Glutamatergic neuron (in vitro differentiated cells): ENCODE results near the gene MYL5. TPM values are rescaled to one million over a fixed set of nuclear protein-coding genes. Genes with fewer than 3 reads are reported as not detected.

Experiments used
- DNase-seq: peaks from one replicate; pipeline ENCODE4 v3.0.0; 2022
- H3K27ac Mint-ChIP-seq: one replicate; pipeline ENCODE4 v1.8.0; 2020; ENCODE audit warnings: mild to moderate bottlenecking, mixed read lengths, inconsistent platforms; ENCODE audit not compliant: unreplicated experiment
- H3K27me3 Mint-ChIP-seq: one replicate; pipeline ENCODE4 v1.8.0; 2020; ENCODE audit warnings: mild to moderate bottlenecking, moderate library complexity, mixed read lengths, inconsistent platforms; ENCODE audit not compliant: unreplicated experiment
- H3K36me3 Mint-ChIP-seq: one replicate; pipeline ENCODE4 v1.8.0; 2020; ENCODE audit warnings: mild to moderate bottlenecking, mixed read lengths, inconsistent platforms; ENCODE audit not compliant: unreplicated experiment
- H3K4me1 Mint-ChIP-seq: one replicate; pipeline ENCODE4 v1.8.0; 2020; ENCODE audit warnings: mild to moderate bottlenecking, low read depth, mixed read lengths, inconsistent platforms; ENCODE audit not compliant: unreplicated experiment
- H3K4me3 Mint-ChIP-seq: one replicate; pipeline ENCODE4 v1.8.0; 2020; ENCODE audit warnings: mild to moderate bottlenecking, mixed read lengths, inconsistent platforms; ENCODE audit not compliant: unreplicated experiment
- H3K9me3 Mint-ChIP-seq: one replicate; pipeline ENCODE4 v1.8.0; 2020; ENCODE audit warnings: mild to moderate bottlenecking, moderate library complexity, mixed read lengths, inconsistent platforms; ENCODE audit not compliant: unreplicated experiment
- total RNA-seq: library from RNA; stranded (reverse); fragmentation: NEBNext Ultra II Directional; extraction: Animal tissue kit (Norgen Biotek cat#: 25700); gene quantifications from one replicate; pipeline ENCODE4 v1.2.1, GENCODE V29; 2021; ENCODE audit not compliant: unreplicated experiment
- TF ChIP-seq, protein P1 (sequence below): fragments of 200-600 bp; sonication (generic); IDR thresholded peaks from one replicate; pipeline ENCODE4 v1.5.0; 2021; ENCODE audit not compliant: partially characterized antibody, unreplicated experiment

Gene MYL5
- total RNA-seq, 1 donor from 2014 or later: 13.6 TPM

GRCh38 chr4:661231-661630 lies 13.1 kb upstream of the MYL5 start:
- DNase-seq: peak; percentile 7
- Mint-ChIP-seq H3K27ac (no peak overlapping the region), H3K9me3 (peaks cover 6% of the 10 kb centered on the region), H3K36me3 (peaks cover 6% of the 10 kb centered on the region), H3K4me1 (no peaks in the 10 kb centered on the region), H3K27me3 (peaks cover 15% of the 10 kb centered on the region), H3K4me3 (no peak overlapping the region)
- TF ChIP-seq, protein P1, sequence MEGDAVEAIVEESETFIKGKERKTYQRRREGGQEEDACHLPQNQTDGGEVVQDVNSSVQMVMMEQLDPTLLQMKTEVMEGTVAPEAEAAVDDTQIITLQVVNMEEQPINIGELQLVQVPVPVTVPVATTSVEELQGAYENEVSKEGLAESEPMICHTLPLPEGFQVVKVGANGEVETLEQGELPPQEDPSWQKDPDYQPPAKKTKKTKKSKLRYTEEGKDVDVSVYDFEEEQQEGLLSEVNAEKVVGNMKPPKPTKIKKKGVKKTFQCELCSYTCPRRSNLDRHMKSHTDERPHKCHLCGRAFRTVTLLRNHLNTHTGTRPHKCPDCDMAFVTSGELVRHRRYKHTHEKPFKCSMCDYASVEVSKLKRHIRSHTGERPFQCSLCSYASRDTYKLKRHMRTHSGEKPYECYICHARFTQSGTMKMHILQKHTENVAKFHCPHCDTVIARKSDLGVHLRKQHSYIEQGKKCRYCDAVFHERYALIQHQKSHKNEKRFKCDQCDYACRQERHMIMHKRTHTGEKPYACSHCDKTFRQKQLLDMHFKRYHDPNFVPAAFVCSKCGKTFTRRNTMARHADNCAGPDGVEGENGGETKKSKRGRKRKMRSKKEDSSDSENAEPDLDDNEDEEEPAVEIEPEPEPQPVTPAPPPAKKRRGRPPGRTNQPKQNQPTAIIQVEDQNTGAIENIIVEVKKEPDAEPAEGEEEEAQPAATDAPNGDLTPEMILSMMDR: no peak

DNA sequence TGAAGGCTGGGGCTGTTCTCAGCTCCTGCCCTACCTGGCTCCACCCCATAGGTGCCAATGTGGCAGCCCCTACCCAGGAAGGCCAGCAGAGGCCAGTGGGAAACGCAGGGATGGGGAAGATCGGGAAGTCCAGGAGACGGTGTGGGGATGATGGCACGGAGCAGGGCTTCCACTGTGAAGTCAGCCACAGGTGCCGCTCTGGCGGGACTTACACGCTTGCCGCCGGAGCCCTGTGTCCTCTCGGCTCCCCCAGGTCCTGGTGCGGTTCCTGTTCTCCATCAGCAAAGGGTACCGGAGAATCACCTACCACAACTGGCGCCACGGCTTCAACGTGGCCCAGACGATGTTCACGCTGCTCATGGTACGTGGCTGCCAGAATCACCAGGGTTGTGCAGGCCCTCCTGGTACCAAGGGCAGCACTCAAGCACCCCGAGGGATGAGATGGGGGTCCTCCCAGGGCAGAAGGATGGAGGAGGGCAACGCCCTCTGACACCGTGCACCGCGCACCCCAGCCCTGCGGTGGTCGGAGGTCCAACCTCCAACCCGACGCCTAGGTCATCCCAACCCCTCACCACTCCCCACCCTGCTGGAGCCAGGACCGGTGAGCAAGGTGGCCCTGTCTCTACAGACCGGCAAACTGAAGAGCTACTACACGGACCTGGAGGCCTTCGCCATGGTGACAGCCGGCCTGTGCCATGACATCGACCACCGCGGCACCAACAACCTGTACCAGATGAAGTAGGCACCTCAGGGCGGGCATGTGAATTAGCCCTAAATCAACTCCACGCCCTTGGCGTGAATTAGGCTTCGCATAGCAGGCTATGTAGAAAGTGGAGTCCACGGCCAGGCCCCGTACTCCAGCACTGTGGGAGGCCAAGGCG lies 12.2 kb upstream of the MYL5 start:
- H3K9me3 Mint-ChIP-seq: peaks cover 4% of the 10 kb centered on the region
- H3K4me1 Mint-ChIP-seq: no peaks in the 10 kb centered on the region
- TF ChIP-seq, protein P1: no peak
- H3K4me3 Mint-ChIP-seq: no peak overlapping the region
- no peak overlapping the region for H3K27ac Mint-ChIP-seq
- H3K36me3 Mint-ChIP-seq: peaks cover 6% of the 10 kb centered on the region
- DNase-seq: peak; percentile 8
- peaks cover 15% of the 10 kb centered on the region for H3K27me3 Mint-ChIP-seq

DNA sequence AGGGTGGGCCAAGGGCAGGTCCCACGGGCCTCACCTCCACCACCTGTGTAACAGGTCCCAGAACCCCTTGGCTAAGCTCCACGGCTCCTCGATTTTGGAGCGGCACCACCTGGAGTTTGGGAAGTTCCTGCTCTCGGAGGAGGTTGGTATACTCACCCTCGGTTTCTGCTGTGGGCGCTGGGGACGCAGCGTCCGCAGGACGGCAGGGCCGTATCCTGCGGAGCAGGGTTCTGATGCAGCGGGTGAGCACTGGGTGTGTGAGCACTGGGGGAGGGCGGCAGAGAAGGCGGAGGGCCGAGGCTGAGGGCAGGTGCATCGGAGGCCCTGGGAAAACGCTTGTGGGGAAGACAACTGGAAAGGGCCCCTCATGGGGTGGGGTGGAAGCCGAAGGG lies 11.3 kb upstream of the MYL5 start:
- no peak overlapping the region for H3K27ac Mint-ChIP-seq
- H3K4me3 Mint-ChIP-seq: peak overlapping the region; percentile 69
- TF ChIP-seq, protein P1: no peak

GRCh38 chr4:663438-664428 lies 10.6 kb upstream of the MYL5 start:
- peaks cover 15% of the 10 kb centered on the region for H3K27me3 Mint-ChIP-seq
- TF ChIP-seq, protein P1: peak; percentile 19
- H3K4me1 Mint-ChIP-seq: no peaks in the 10 kb centered on the region
- peak overlapping the region; percentile 83 for H3K4me3 Mint-ChIP-seq
- peaks cover 4% of the 10 kb centered on the region for H3K9me3 Mint-ChIP-seq
- peak; percentile 68 for DNase-seq
- H3K36me3 Mint-ChIP-seq: peaks cover 6% of the 10 kb centered on the region
- H3K27ac Mint-ChIP-seq: no peak overlapping the region

More for the DNA sequence above, 11.3 kb upstream of the MYL5 start:
- Mint-ChIP-seq H3K36me3 (peaks cover 6% of the 10 kb centered on the region), H3K27me3 (peaks cover 15% of the 10 kb centered on the region), H3K9me3 (peaks cover 4% of the 10 kb centered on the region), H3K4me1 (no peaks in the 10 kb centered on the region)
- peak; percentile 14 for DNase-seq
